Keratinocyte (primary cell): ENCODE results near the gene SAMD4A.

ENCODE experiments used
- CTCF ChIP-seq, 3 experiments: IDR thresholded peaks in 1 of 3; conservative IDR thresholded peaks in 1 of 3; optimal IDR thresholded peaks in 1 of 3; 2 replicates in 2 of 3; 3 replicates in 1 of 3; pipeline versions ENCODE3 to v1.5.1; 2011; ENCODE audit warnings: low read length in 3 of 3, mild to moderate bottlenecking in 3 of 3, moderate library complexity in 2 of 3, control low read depth in 1 of 3, inconsistent platforms in 1 of 3; ENCODE audit not compliant: insufficient read depth in 2 of 3; ENCODE audit errors: extremely low read depth in 1 of 3
- EZH2 ChIP-seq: IDR thresholded peaks from one replicate; pipeline ENCODE4 v1.6.1; 2012; ENCODE audit warnings: inconsistent platforms, mild to moderate bottlenecking, low read length, moderate library complexity

- TF ChIP-seq CTCF (optimal IDR thresholded peaks at IDR 0.05 in 1 of 3, IDR thresholded peaks at IDR 0.05 in 1 of 3, conservative IDR thresholded peaks at IDR 0.05 in 1 of 3; ENCODE audit: extremely low read depth in 1 of 3, insufficient read depth in 2 of 3, low read length in 3 of 3) (no peak), EZH2 (no peak)
These were observed 245.7 kb downstream of the SAMD4A start for GRCh38 chr14:54812617-54813016.
